H1 (cell line): ENCODE measurements around the gene PSD2. TPM values are rescaled to one million over a fixed set of nuclear protein-coding genes. Genes with fewer than 3 reads are reported as not detected.
A peak's percentile ranks its signal among the peaks of the same experiment; 100 is the strongest.

Source experiments
- ASH2L ChIP-seq: fragments of 200-600, 300-600 bp; sonication (generic); IDR thresholded peaks from one replicate; pipeline ENCODE4 v1.7.1; 2017; ENCODE audit warnings: low read length
- BACH1 ChIP-seq: IDR thresholded peaks from 2 replicates; pipeline ENCODE4 v1.6.1; 2012; ENCODE audit warnings: low read length, improper control_type of control experiment
- EGR1 ChIP-seq: IDR thresholded peaks from 2 replicates; pipeline ENCODE4 v1.6.1; 2011; ENCODE audit warnings: low read depth, low read length, borderline replicate concordance
- EZH2 ChIP-seq: fragments of 200-600 bp; sonication (generic); IDR thresholded peaks from 2 replicates; pipeline ENCODE4 v1.7.1; 2012; ENCODE audit warnings: low read depth, mild to moderate bottlenecking, moderate library complexity, low read length, inconsistent platforms; ENCODE audit not compliant: severe bottlenecking
- HDAC2 ChIP-seq, 2 experiments: fragments of 300-600 bp in 1 of 2; sonication (generic) in 1 of 2; IDR thresholded peaks; 2 replicates each; pipeline ENCODE4 v1.6.1; 2011 to 2012; ENCODE audit warnings: low read depth in 2 of 2, low read length in 2 of 2, mild to moderate bottlenecking in 2 of 2, moderate library complexity in 2 of 2, borderline replicate concordance in 1 of 2, inconsistent platforms in 1 of 2
- KDM1A ChIP-seq: fragments of 200-600, 300-600 bp; sonication (generic); IDR thresholded peaks from 2 replicates; pipeline ENCODE4 v1.7.1; 2016; ENCODE audit warnings: mild to moderate bottlenecking, low read length, borderline replicate concordance
- KDM5A ChIP-seq: fragments of 200-600 bp; IDR thresholded peaks from 2 replicates; pipeline ENCODE4 v1.7.1; 2012; ENCODE audit warnings: mild to moderate bottlenecking, low read length, inconsistent platforms, mixed read lengths
- MAFK ChIP-seq: IDR thresholded peaks from 2 replicates; pipeline ENCODE4 v1.6.1; 2012; ENCODE audit warnings: low read depth, mild to moderate bottlenecking, improper control_type of control experiment, low read length
- POU5F1 ChIP-seq: IDR thresholded peaks from 2 replicates; pipeline ENCODE4 v1.6.1; 2011; ENCODE audit warnings: low read depth, mild to moderate bottlenecking, low read length, moderate library complexity
- SIN3A ChIP-seq, 2 experiments: IDR thresholded peaks in 1 of 2; conservative IDR thresholded peaks in 1 of 2; 2 replicates each; pipeline ENCODE4 v1.6.1; 2011 to 2012; ENCODE audit warnings: low read length in 2 of 2, improper control_type of control experiment in 1 of 2, low read depth in 1 of 2, mild to moderate bottlenecking in 1 of 2
- SP1 ChIP-seq: IDR thresholded peaks from 2 replicates; pipeline ENCODE4 v1.6.1; 2011; ENCODE audit warnings: low read depth, low read length
- TAF1 ChIP-seq: IDR thresholded peaks from 2 replicates; pipeline ENCODE4 v1.6.1; 2011; ENCODE audit warnings: mild to moderate bottlenecking, low read depth, low read length
- polyA plus RNA-seq, 7 experiments: library from polyadenylated mRNA; depleted of rRNA in 3 of 7; stranded (reverse) in 5 of 7; unstranded in 2 of 7; fragments of >200 nt in 5 of 7; fragments of 200-250 nt in 2 of 7; gene quantifications; 1 replicate in 5 of 7; 2 replicates in 1 of 7; 4 replicates in 1 of 7; pipeline versions ENCODE4 v1.2.1 to v1.2.3, GENCODE V29; 2011 to 2013; ENCODE audit warnings: missing spikeins in 2 of 7, mixed read lengths in 2 of 7
- total RNA-seq: library from RNA; stranded (reverse); fragmentation: NEBNext Ultra II Directional; extraction: Animal tissue kit (Norgen Biotek cat#: 25700); gene quantifications from 2 replicates; pipeline ENCODE4 v1.2.1, GENCODE V29; 2021
- TF ChIP-seq, protein P1 (sequence below): IDR thresholded peaks from 2 replicates; pipeline ENCODE4 v1.6.1; 2012; ENCODE audit warnings: inconsistent platforms
- TF ChIP-seq, protein P2 (sequence below): IDR thresholded peaks from 2 replicates; pipeline ENCODE4 v1.6.1; 2011; ENCODE audit warnings: low read length, improper control_type of control experiment

Gene PSD2
- total and polyA plus RNA-seq, 2 of the 8 experiments (the other 6 are each of a cell fraction or from before 2014, with no cell fraction given): 0.06 to 0.14 TPM

DNA sequence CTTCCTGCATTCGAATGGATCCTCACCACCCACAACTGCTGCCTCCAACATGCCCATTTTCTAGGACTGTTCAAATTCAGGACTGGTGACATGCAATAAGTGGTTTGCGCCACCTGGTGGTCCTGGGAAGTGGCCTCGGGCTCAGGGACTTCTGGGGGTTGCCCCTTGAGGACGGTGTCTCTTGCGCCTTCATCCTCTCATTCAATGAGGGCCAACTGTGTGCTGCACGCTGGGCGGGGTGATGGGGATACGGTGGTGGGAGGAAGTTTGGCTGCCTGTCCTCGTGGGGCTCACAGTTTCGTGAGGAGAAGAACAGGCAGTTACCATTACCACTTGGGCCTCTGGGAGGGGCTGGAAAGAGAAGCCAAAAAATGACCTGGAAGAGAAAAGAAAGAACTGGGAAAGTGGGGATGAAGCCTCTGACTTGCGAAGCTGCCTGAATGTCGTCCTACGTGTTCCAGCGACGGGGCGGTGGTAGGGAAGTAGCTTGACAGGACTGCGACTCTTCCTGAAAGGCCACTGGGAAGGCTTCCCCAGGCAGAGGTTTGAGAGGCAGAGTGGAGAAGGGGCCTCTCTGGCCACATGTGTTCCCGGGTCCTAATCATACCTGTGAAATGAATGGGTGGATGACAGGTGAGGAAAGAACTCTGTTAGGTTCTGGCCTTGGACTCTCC lies 49.0 kb downstream of the PSD2 start (continued):
- TF ChIP-seq, protein P1, sequence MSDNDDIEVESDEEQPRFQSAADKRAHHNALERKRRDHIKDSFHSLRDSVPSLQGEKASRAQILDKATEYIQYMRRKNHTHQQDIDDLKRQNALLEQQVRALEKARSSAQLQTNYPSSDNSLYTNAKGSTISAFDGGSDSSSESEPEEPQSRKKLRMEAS: no peak
- TF ChIP-seq BACH1 (no peak), POU5F1 (no peak), HDAC2 (IDR thresholded peaks at IDR 0.05; ENCODE audit: borderline replicate concordance in 1 of 2, low read depth in 2 of 2, low read length in 2 of 2) (no peak), KDM5A (no peak), TAF1 (no peak), EGR1 (no peak), MAFK (no peak), EZH2 (no peak), SP1 (no peak), ASH2L (no peak), KDM1A (no peak), SIN3A (conservative IDR thresholded peaks at IDR 0.05 in 1 of 2, IDR thresholded peaks at IDR 0.05 in 1 of 2; ENCODE audit: low read depth in 1 of 2, low read length in 2 of 2) (peak in 1 of 2 experiments; percentile 41; a peak in 1 of 4 replicates)
- TF ChIP-seq, protein P2, sequence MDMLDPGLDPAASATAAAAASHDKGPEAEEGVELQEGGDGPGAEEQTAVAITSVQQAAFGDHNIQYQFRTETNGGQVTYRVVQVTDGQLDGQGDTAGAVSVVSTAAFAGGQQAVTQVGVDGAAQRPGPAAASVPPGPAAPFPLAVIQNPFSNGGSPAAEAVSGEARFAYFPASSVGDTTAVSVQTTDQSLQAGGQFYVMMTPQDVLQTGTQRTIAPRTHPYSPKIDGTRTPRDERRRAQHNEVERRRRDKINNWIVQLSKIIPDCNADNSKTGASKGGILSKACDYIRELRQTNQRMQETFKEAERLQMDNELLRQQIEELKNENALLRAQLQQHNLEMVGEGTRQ: no peak
- TF ChIP-seq, all 59 proteins: peak for 5
